Occipital lobe (tissue), 2 donors: ENCODE results near the gene CRIP1. TPM values are rescaled to one million over a fixed set of nuclear protein-coding genes. Genes with fewer than 3 reads are reported as not detected.

Source experiments
- DNase-seq: peaks from one replicate; lab custom pipeline; 2025; lab: John Stamatoyannopoulos, UW
- total RNA-seq: library from RNA; depleted of rRNA; stranded (reverse); fragments of >200 nt; gene quantifications from one replicate; pipeline ENCODE4 v1.2.3, GENCODE V29; 2014

Gene CRIP1
- total RNA-seq, 1 donor from 2014 or later = 0.94 TPM

GRCh38 chr14:105492031-105492970, 5.6 kb downstream of the CRIP1 start:
- DNase-seq = no peak

GRCh38 chr14:105492971-105493871, 6.5 kb downstream of the CRIP1 start:
- no peak for DNase-seq

DNA sequence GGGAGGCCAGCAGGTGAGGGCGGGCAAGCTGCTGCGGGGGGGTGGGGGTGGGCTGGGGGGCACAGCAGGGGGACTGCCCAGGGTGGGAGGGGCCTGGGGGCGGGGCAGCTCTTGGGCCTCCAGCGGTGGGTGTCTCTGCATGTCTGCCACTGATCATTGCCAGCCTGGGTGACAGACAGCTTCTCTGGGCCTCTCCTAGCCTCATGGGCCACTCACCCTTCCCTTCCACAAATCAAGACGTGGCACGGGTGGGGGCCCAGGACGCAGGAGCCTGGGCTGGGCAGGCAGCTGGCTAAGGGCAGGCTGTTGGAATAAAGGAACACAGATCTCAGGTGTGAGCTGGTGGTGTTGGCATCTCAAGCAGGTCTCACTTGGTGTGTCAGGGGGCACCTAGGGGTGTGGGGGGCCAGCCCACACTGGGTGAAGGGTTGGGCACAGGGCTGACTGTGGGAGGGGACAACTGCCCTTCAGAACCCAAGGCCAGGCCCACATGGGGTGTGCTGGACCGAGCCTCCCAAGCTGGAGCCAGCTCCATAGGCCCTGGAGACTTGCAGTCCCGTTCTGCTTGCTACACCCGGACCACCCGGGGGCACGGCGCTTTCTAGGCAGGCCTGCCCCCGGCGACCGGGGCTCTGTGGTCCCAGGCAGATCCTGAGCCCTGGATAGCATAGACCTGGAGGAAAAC, 7.4 kb downstream of the CRIP1 start:
- DNase-seq = no peak

- DNase-seq = no peak
Observed at GRCh38 chr14:105494606-105494929, 7.9 kb downstream of the CRIP1 start.

- DNase-seq = no peak
Observed at GRCh38 chr14:105495101-105495989, 8.7 kb downstream of the CRIP1 start.

DNA sequence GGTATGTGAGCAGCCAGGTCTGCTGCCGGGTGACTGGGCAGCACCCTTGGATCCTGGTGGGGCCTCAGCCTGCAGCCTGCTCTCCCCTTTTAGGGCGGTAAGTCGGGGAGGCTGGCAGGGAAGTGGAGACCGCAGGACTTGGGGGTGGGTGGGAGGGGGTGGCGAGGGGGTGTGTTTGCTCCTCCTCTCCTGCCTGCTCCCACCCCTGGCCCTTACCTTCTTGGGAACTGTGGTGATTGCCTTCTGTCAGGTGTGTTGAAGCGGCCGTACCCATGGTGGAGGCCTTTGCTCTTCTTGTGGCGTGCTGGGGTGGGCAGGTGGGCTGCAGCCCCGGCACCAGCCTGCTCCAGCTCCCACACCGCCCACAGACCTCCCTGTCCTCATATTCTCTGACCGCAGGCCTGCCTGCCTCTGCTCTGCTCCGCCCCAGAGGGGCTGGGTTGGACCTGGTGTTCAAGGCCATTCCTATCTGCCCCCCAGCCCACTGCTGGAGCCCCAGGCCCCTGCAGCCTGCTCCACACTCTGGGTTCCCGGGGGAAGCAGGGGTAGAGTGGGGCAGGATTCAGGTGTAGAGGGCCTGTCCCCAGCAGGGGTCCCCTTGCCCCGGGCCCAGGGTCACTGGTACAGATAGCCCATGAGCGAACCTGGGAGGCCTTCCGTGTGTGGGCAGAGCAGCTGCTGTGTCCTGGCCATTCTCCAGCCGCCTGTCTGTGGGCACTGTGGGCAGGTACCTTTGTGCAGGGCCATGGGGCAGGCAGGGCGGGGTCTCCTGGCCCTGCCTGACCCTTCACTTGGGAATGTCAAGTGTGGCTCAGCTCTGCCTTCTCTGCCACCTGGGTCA, 9.5 kb downstream of the CRIP1 start:
- DNase-seq = no peak

DNA sequence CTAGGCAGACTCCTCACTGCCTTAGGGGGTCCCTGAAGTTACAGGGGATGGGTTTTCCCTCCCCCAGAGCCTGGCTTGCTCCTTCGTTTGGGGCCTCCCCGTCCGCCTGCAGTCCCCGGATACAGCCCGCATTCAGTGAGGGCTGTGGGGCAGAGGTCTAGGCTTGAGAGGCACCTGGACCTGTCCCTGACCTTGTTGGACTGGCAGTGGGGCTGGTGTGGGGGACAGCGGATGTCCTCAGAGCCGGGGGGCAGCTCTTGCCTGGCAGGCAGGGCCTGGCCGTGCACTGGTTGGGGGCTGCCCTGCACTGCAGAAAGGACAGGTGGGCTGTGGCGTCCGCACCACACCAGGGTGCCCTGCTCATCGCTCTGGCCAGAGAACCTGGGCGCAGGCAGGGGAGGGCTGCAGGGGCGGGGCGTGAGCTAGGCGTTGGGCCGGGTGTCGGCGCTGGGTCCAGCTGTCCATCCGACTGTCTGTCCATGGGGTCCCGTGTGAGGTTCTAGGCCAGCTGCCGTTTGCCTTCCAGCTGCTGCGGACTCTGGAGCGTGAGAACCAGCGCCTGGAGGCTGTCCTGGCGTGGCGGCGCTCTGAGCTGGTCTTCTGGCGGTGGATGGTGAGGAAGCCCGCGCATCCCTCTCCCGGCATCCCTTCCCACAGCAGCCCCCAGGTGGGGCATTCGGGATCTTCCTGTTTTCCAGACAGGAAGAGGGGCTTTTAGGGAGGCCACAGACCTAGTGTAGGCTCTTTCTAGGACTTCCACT, 10.3 kb downstream of the CRIP1 start:
- no peak for DNase-seq

DNA sequence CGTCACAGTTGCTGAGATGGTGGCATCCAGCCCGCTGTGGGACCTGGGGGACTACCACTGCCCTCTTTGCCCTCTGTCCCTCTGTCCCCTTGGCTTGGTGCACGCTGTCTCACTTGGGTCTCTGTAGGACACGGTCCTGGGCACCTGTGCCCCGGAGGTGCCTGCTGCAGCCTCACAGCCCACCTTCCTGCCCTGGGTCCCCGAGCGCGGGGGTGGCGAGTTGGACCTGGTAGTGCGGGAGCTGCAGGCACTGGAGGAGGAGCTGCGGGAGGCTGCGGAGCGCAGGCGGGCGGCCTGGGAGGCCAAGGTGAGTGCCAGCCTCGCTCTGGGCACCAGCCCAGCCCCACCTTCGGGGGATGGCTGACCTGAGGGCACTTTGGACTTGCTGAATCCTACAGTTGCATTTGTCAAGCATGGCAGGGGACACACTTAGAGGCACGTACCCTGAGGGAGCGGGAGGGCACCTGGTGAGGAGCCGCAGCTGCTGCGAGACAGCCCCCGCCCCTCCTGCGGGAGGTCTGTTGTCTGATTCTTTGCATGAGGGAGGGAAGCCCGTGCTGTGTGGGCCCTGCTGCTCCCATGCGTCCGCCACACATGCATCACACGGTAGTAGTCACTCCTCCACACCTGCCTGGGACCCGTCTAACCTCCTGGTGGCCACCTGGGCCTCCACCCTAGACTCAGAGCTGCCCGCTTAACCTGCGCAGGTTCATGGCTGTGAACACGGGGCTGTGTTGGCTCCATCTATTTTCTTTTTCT, 11.2 kb downstream of the CRIP1 start:
- DNase-seq = no peak

DNA sequence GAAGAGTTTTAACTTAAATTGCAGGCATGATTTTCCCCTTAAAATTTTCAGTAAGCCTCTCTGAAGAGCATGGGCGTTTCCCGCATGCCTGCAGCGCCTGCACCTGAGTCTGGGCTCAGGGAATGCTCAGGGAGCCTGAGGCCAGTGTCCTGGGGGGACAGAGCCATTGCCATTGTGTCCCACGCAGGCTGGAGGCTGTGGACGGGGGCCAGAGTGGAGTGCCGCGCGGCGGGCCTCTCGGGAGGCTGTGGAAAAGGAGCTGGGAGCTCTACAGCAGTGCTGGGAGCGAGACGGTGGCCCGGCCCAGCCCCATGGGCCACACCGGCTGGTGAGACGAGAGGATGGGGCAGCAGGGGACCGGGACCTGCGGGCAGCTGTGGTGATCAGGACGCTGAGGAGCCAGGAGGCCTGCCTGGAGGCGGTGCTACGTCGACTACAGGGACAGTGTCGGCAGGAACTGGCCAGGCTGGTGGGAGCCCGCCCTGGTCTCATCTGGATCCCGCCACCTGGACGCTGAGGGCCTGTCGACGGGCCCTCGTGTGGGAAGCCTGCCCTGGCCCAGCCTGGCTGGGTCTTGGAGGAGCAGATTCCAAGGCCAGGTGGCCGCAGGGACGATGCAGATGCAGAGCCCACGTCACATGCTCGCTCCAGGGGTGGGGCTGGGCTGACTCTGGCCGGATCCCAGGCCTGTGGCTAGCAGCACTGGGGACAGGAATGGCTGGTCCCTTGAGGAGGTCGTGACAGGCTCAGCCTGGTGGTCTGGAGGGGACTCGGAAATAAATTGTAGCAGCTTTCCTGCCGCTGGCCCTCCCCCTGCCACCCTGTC, 12.0 kb downstream of the CRIP1 start:
- no peak for DNase-seq

- DNase-seq = peak; percentile 81
Observed at GRCh38 chr14:105499256-105500035, 12.8 kb downstream of the CRIP1 start.

- DNase-seq = no peak
Observed at GRCh38 chr14:105500036-105500725, 13.5 kb downstream of the CRIP1 start.

DNA sequence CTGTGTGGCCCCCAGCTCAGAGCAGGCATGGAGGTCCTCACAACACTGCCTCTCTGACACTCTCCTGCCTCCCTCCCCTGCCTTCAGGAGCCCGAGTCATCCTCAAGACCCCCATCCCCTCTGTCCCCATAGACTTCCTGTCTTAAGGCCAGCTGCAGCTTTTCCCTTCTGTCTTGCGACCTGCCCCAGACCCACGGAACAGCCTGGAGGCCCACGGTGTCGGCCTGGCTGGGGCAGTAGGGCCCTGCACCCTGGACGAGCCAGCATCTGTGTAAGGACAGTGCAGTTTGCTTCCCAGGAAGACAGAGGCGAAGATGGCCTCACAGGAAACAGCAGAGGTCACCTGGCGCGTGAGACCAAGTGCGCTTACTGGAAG, 14.0 kb downstream of the CRIP1 start:
- DNase-seq = no peak

DNA sequence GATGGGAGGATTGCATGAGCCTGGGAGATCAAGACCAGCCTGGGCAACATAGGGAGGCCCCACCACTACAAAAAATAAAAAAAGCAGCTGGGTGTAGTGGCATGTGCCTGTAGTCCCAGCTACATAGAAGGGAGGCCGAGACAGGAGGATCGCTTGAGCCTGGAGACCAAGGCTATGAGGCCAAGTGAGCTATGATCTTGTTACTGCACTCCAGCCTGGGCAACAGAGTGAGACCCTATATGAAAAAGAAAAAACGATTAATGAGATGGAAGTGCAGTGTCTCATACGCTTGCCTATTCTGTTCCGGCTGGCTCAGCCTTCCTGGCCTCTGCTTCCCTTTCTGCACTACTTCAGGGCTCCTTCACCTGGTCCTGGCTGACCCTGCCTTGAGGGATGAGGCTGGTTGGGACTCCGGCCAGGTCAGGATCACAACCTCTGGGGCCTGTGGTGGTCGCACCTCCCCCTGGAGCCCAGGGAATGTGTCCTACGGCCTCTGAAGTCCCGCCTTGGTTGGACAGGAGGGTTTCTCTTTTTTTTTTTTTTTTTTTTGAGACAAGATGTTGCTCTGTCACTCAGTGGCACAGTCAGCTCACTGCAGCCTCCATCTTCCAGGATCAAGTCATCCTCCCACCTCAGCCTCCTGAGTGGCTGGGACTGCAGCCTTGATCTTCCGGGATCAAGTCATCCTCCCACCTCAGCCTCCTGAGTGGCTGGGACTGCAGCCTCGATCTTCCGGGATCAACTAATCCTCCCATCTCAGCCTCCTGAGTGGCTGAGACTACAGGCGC, 15.0 kb downstream of the CRIP1 start:
- no peak for DNase-seq

- no peak for DNase-seq
Observed at GRCh38 chr14:105502446-105503295, 16.0 kb downstream of the CRIP1 start.
